Endothelial cell of hepatic sinusoid (primary cell): ENCODE data around the gene KRT38.
"Not testable (repeated sequence)": the region's sequence is repeated elsewhere in the genome, so short reads cannot be mapped to it uniquely, and the experiment has no call there.

Source experiments
- in situ Hi-C: cut with HindIII; loops from 2 replicates; pipeline ENCODE4 v1.10.0; 2017; ENCODE audit warnings: low sequenced_read_pairs

KRT38 gene

GRCh38 chr17:41396996-41397660, 43.7 kb downstream of the KRT38 start, which contains the start of gene KRT31:
TSS of gene KRT31 (minus strand) at chr17:41397608. CDS start at chr17:41397539, 69 bp downstream.
- in situ Hi-C loops, result no loop called here

DNA sequence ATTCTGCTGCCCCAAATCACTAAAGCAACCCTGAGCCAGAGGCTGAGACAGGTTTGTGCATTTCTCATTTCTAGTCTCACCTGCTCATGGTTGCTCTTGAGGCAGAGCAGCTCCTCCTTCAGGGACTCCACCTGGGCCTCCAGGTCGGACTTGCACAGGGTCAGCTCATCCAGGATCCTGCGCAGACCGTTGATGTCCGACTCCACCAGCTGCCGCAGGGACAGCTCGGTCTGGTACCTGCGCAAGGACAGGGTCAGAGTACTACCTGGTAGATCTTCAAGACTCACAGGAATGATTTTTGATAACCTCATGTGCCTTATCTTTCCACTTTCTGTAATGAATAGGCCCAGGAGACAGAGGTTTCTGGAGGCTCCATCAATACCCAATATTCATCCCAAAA, 44.4 kb downstream of the KRT38 start:
- in situ Hi-C loops, result no loop called here

DNA sequence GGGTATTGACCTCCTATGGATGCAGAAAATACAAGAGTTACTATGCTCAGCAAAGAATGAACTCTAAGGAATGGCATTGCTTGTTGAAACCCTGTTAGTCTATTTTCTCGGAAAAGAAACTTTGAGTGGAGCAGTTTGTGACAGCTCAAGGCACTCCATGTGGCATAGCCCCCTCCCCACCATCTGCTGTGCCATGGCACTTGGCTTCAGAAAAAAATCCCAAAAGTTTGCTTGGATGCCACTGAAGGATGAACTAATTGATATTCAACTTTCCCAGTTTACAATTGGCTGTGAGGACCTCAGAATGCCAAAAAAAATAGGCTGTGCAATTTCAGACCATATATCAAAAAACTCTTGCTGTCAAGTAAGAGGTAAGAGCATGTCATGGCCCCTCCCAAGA, 45.2 kb downstream of the KRT38 start:
- in situ Hi-C loops, result no loop called here

DNA sequence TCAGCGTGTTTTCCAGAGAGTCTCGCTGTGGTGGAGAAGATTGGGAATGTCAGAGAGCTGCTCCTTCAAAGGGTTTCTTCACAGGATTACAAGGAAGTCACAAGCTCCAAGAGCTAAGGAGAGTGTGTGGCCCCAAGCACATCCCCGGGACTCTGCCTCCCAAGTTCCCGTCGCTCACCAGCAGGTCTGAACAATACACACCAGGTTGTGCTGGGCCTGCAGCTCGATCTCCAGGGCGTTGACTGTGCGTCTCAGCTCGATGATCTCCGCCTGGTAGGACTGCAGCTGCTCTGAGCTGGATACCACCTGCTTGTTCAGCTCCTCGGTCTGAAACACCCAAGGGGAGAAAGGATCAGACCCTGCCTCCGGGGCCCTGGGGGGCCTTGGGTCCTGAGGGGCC, 45.7 kb downstream of the KRT38 start:
- in situ Hi-C loops, result not testable (repeated sequence)

GRCh38 chr17:41394254-41394996, 46.4 kb downstream of the KRT38 start:
- in situ Hi-C loops, result no loop called here

- in situ Hi-C loops, result no loop called here
These were observed 47.0 kb downstream of the KRT38 start for GRCh38 chr17:41393826-41394225.

DNA sequence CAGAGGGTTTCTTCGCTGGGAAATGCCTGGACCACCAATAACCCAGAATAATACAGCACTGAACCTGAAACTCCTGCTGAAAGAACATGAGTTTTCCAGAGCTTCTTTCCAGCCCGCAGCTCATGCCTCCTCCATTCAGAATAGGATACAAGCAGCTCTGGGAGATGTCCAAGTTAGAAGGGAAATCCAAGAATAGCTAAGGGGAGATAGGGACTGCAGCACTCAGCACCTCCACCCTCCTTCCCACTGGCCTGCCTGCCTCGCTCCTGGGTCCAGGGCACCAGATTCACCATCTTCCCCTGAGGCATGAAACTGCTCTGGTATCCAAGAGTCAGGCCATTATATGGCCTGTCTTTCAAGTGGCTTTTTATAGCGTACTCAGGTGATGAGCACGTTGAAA, 47.5 kb downstream of the KRT38 start:
- in situ Hi-C loops, result no loop called here

DNA sequence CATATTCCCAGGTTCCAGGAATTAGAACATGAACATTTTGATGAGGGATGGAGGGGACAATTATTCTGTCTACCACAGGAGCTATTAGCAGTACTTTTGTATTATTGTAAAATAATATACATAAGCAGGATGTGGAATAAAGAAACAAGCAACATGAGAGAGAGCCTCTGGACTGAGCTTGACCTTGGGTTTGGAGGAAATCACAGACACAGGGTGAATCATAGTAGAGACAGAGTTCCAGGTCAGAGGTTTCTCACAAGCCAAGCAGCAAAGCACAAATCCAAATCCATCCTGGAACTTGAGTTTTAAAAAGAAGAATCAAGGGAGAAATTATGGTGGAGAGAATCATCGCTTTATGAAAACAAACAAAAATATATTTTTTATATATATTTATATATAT, 48.5 kb downstream of the KRT38 start:
- in situ Hi-C loops, result no loop called here

GRCh38 chr17:41391535-41391934, 49.2 kb downstream of the KRT38 start:
- in situ Hi-C loops, result no loop called here

DNA sequence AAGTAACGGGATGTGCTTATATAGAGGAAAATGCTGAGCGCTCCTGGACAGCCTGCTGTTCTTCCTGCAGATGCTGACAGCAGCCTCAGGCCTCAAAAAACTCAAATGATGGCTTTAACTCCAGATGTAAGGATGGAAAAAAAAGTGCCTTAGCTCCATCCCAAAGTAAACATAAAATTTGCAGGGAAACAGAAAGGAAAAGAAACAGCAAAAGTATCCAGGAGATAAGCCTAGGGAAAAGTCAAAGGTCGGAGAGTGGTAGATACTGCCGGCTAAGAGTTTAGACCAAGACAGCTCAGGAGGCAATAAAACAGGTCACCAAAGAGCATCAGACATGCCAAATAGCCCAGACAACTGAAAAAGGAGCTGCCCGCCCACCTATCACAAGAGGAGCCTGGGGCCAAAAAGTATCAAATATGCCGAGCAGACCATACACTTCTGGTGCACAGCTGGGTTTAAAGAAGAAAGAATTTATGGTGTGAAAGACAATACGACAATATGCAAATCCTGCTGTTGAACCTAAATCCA, 50.3 kb downstream of the KRT38 start:
- in situ Hi-C loops, result no loop called here

DNA sequence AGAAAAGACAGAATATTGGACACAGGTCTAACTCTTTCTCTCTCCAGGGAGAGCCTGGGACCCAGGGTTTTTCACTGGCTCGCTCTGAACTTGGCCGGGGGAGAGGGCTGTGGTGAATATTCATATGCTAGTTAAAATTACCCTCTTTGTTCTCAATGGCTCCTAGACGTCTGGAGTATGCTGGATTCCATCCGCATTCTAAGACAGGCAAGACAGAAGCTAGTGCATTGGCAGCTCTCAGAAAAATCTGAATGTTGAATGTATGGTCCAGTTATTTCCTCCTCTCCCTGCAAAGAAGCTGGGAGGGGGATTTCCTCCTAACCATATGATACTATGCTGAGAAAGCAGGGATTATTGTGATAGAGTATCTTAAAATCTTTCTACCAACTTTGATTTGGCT, 53.1 kb downstream of the KRT38 start:
- in situ Hi-C loops, result no loop called here

DNA sequence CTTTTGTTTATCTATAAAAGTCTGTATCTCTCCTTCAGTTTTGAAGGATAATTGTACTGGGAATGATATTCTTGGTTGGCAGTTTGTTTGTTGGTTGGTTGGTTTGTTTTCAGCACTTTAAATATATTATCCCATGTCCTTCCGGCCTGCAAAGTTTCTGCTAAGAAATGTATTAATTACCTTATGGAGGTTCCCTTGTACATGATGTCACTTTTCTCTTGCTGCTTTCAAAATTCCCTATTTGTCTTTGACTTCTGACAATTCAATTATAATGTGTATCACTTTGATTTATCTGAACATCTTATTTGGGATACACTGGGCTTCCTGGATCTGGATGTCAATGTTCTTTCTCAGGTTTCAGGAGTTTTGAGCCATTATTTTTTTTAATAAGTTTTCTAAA, 54.6 kb downstream of the KRT38 start:
- in situ Hi-C loops, result no loop called here
